ENCODE measurements around the gene SCLY.

Gene SCLY

GRCh38 chr2:238127165-238128060 lies 66.6 kb downstream of the SCLY start:
- no peak for DNase-seq (ENCODE audit: low read depth)
- no peak for TF ChIP-seq CTCF (IDR thresholded peaks at IDR 0.05; ENCODE audit: control insufficient read depth, extremely low read depth, insufficient read depth)
- no peak overlapping the region for H3K4me3 ChIP-seq (ENCODE audit: low read depth, low read length)

- no peak for DNase-seq (ENCODE audit: low read depth)
- no peak overlapping the region for H3K4me3 ChIP-seq (ENCODE audit: low read depth, low read length)
- TF ChIP-seq CTCF (IDR thresholded peaks at IDR 0.05; ENCODE audit: control insufficient read depth, extremely low read depth, insufficient read depth), result no peak
These were observed 67.2 kb downstream of the SCLY start for GRCh38 chr2:238128061-238128440.

GRCh38 chr2:238128534-238129001 lies 67.8 kb downstream of the SCLY start:
- TF ChIP-seq CTCF (IDR thresholded peaks at IDR 0.05; ENCODE audit: control insufficient read depth, extremely low read depth, insufficient read depth), result no peak
- DNase-seq (ENCODE audit: low read depth), result no peak
- H3K4me3 ChIP-seq (ENCODE audit: low read depth, low read length), result no peak overlapping the region

GRCh38 chr2:238129166-238130010 lies 68.6 kb downstream of the SCLY start:
- no peak for TF ChIP-seq CTCF (IDR thresholded peaks at IDR 0.05; ENCODE audit: control insufficient read depth, extremely low read depth, insufficient read depth)

GRCh38 chr2:238130111-238130695 lies 69.4 kb downstream of the SCLY start:
- no peak overlapping the region for H3K4me3 ChIP-seq (ENCODE audit: low read depth, low read length)
- TF ChIP-seq CTCF (IDR thresholded peaks at IDR 0.05; ENCODE audit: control insufficient read depth, extremely low read depth, insufficient read depth), result no peak
- DNase-seq (ENCODE audit: low read depth), result no peak

More at GRCh38 chr2:238129166-238130010, 68.6 kb downstream of the SCLY start:
- H3K4me3 ChIP-seq (ENCODE audit: low read depth, low read length), result no peak overlapping the region
- DNase-seq (ENCODE audit: low read depth), result no peak

- H3K4me3 ChIP-seq (ENCODE audit: low read depth, low read length), result no peak overlapping the region
- TF ChIP-seq CTCF (IDR thresholded peaks at IDR 0.05; ENCODE audit: control insufficient read depth, extremely low read depth, insufficient read depth), result no peak
- DNase-seq (ENCODE audit: low read depth), result no peak
These were observed 70.2 kb downstream of the SCLY start for GRCh38 chr2:238130696-238131628.

Data from LNCaP clone FGC (cell line).